GM19397 (cell line): ENCODE results near the gene SELENOT.
"Not testable (repeated sequence)": the region's sequence is repeated elsewhere in the genome, so short reads cannot be mapped to it uniquely, and the experiment has no call there.

ENCODE experiments used
- ATAC-seq: cut with Tn5 transposase; IDR thresholded peaks from one replicate; pipeline ENCODE4 v1.9.1; 2021; ENCODE audit warnings: mild to moderate bottlenecking, moderate library complexity; ENCODE audit not compliant: unreplicated experiment

Gene SELENOT

GRCh38 chr3:150607267-150608065 lies 4.3 kb downstream of the SELENOT start:
- no peak for ATAC-seq

DNA sequence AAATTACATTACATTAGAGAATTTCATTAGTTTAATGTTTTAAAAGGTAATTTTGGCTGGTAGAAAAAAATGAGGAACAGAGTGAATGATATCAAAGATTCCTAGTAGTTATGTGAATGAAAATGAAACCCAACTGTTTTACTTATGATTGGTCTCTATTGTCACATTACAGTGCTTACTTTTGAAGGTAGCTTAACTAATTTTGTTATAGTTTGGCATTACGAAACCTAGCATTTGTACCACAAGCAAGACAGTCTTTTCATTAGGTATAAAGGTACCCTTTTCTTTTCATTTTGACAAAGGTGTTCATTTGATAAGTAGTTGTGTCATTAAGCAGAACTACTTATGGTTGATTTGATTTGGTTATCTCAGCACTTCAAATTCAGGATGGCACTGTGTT lies 6.9 kb downstream of the SELENOT start:
- no peak for ATAC-seq

- no peak for ATAC-seq
These were observed 7.7 kb downstream of the SELENOT start for GRCh38 chr3:150610785-150611184.

GRCh38 chr3:150611666-150612065 lies 8.5 kb downstream of the SELENOT start:
- no peak for ATAC-seq

GRCh38 chr3:150612494-150612893 lies 9.4 kb downstream of the SELENOT start:
- no peak for ATAC-seq

DNA sequence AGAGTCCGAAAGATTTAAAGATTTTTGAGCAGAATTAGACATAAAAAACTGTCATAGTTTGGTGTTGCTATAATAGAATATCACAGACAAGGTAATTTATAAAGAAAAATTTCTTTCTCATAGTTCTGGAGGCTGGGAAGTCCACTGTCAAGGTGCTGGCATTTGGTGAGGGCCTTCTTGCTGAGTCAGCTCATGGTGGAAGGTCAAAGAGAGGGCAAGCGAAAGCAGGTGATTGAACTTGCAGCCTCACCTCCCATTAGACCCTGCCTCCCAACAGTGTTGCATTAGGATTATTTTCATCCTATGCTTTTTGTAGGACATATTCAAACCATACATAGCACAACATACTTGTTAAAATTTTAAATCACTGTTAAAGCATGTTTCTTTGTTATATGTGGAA lies 9.9 kb downstream of the SELENOT start:
- no peak for ATAC-seq

DNA sequence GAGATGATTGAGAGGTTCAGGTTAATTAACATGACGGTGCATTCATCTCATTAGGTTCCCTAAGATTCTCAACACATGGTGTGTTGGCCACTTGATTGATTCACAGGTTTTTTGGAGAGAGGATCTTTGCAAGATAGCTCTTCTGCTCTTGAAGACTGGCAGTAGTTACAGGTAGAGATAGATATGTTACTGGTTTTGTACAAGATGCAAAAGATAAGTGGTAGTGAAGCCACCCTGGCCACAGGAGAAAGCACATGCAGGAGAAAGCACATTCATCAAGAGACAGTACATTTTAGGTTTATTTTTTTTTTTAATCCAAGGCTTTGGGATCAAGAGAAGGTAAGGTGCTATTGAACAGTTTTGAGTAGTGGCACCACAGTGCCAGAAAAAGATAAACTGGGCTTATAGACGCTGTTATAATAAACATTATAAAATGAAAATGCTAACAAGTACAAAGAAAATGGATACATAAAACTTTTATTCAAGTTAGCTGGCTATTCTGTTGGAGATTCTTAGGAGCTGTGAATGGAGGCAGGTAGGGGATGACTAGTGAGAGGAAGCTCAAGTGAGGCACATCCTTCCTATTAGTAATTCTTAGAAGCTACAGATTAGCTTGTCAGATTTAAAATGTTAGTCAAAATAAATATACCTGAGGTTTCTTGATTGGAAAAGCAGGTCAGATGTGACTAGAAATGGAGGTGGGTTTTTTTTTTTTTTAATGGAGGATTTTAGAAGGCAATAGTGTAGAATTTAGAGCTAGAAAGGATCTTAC lies 10.8 kb downstream of the SELENOT start:
- ATAC-seq: no peak

DNA sequence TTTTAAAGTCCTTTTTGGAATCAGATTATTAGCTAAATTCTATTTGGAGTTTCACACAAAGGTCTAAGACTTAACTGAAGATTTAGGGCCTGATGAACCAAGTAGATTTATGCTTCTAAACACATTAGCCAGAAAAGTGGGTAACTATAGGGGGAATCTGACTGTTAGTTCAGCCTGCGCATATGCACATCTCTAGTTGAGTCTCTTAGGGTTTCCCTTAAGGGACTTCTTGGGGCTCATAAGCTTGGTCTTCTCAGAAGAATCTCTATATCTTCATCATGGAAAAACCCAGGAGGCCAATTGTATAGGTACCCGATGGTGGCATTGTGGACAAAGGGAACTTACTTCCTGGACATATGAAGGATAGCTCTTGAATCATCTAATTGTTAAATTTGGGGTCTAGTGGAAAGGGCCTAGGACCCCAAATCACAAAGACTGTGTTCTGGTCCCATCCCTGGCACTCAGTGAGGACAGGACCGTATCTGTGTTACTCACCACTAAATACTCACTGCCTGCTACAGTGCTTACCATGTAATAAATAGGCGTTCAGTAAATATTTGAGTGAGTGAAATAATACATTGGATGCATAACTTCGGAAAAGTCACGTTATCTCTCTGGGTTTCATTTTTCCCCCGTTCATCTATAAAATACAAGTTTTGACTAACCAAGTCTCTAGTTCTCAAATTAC lies 17.0 kb downstream of the SELENOT start:
- no peak for ATAC-seq

- ATAC-seq: not testable (repeated sequence)
These were observed 19.8 kb downstream of the SELENOT start for GRCh38 chr3:150622955-150623354.

DNA sequence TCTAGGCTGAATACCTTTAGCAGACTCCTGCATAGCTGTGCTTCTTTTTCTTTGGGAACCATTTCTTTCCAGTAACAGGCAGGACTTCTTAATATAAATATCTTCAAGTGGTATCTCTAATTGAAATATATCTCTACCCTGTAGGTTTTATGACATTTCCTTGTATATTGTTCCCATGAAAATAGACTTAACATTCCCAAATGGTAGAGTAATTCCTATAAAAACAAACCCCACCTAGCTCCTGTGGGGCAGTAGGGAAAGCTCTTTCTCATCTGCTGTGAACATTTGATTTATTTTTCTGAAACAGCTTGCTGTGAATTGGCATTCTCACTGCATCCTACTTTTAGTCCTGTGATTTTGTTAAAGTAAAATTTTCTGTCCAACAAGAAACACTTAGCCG lies 20.8 kb downstream of the SELENOT start:
- ATAC-seq: no peak

DNA sequence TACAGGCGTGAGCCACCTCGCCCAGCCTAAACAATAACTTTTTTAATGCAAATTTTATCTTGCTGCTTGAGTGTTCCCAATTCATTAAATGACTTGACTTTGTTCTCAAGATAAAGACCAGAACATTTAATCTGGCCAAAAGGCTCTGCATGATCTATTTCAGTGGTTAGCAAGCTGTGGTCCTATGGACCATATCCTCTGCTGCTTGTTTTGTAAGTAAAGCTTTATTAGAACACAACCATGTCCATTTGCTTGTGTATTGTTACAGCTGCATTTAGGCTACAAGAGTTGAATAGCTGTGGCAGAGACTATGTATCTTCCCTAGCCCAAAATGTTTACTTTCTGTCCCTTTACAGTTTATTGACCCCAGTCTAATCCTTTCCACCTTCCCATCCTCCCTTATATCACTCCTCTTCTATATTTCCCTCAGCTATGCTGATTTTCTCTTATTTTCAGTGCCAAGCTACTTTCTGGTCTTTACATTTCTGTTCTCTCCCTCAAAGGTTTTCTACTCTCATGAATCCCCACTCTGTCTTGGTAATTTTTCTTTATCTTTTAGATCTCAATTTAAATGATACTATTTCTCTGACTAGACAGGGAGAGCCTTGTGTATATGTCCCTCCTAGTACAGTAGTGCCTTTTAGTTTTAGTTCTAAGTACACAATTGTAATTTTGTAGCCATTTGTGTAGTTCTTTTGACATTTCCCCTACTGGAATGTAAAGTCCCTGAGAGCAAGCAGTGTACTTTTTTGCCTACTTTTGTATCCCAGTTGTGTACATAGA lies 23.2 kb downstream of the SELENOT start:
- no peak for ATAC-seq

GRCh38 chr3:150627557-150627956 lies 24.4 kb downstream of the SELENOT start:
- ATAC-seq: no peak

GRCh38 chr3:150631515-150632221 lies 28.5 kb downstream of the SELENOT start:
- ATAC-seq: no peak

- ATAC-seq: no peak
These were observed 32.0 kb downstream of the SELENOT start for GRCh38 chr3:150635076-150635475.

DNA sequence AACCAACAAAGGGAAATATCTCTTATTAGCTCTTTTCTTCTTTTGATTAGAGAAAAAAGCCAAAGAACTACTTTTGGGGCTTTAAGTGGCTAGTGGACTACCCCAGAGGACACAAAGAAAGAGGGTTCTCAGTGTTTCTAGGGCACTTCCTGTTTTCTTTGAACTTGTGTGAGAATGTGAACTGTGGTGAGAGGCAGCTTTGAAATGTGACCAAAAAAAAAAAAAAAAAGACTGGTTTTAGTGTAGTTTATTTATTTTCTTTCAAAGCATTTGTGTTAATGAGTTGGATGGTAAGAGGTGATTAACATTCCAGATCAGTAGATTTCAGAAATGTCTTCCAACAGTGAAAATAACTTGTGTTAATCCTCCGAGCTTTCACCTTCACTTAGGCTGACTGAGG lies 32.4 kb downstream of the SELENOT start:
- ATAC-seq: peak; percentile 51

DNA sequence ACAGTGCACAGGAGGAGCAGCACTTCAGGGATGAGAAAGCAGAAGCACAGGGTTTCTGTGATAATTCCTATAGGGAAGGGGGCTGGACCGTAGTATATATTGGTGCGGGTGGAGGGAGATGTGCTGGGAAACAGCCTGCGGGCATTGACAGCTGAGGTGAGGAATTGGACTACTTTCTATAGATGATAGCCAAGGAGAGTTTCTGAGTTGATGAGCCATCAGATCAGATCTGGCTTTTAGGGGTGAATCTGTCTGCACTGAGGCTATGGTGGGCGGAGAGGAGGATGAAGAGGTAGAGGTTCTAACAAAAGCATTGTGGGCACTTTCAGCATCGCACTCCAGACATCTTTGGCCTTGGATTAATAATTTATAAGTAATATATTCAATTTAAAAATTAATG lies 33.1 kb downstream of the SELENOT start:
- no peak for ATAC-seq

DNA sequence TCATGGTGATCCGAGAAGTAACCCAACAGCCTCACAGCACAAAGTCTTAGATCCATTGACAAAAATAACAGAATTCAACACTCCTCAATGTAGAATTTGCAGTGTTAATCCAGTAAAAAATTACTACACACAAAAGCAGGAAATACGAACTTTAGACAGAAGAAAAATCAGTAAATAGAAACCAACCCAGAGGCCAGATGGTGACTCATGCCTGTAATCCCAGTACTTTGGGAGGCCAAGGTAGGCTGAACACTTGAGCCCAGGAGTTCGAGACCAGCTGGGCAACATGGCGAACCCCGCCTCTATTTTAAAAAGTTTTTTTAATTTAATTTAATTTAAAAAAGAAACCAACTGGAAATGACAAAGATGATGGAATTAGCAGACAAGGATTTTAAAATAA lies 36.1 kb downstream of the SELENOT start:
- ATAC-seq: no peak

DNA sequence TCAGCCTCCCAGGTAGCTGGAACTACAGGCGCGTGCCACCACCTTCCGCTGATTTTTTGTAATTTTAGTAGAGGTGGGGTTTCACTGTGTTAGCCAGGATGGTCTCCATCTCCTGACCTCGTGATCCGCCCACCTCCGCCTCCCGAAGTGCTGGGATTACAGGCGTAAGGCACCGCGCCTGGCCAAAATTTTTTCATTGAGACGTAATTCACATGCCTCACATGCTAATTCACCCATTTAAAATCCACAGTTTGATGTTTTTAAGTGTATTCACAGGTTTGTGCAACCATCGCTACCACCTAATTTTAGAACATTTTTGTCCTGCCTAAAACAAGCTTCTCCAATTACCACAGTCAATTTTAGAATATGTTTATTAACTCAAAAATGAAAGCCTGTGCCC lies 37.1 kb downstream of the SELENOT start:
- ATAC-seq: no peak

- peak; percentile 53 for ATAC-seq
These were observed 50.0 kb downstream of the SELENOT start for GRCh38 chr3:150653110-150653561.

DNA sequence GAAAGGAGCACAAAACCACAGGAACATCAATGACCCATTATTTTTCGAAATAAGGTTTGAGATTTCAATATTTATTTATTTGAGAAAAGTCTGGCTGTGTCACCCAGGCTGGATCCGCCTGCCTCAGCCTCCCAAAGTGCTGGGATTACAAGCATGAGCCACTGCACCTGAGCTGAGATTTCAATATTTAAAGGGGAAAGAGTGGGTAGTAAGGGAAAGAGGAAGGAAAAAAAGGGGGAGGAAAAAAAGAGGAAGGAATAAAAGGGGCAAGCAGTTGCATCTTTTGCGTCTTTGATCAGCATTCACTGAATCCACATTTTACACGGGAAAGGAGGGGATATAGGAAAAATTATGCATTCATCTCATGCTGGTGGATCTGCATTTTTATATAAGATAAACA lies 53.2 kb downstream of the SELENOT start:
- ATAC-seq: no peak
